ENCODE measurements around the gene EP400.

Gene EP400

DNA sequence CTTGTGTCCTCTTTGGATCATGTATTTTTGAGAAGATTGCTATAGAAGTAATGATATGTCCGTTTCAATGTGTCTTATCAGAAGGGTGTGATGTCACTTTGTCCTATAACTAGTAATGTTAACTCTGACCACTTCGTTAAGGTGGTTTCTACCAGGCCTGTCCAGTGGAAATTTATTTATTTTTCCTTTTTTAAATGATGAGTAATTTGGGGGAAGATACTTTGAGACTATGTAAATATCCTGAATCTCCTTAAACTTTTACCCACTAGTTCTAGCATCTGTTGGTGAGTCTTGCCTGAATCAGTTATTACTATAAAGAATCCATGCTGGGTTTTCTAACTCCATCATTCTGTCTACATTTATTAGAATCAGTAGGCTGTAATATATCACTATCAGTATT, 15.3 kb downstream of the EP400 start:
- DNase-seq (ENCODE audit: insufficient read length, low spot score) = no peak
- no peak for FAIRE-seq
- TF ChIP-seq, protein P1, sequence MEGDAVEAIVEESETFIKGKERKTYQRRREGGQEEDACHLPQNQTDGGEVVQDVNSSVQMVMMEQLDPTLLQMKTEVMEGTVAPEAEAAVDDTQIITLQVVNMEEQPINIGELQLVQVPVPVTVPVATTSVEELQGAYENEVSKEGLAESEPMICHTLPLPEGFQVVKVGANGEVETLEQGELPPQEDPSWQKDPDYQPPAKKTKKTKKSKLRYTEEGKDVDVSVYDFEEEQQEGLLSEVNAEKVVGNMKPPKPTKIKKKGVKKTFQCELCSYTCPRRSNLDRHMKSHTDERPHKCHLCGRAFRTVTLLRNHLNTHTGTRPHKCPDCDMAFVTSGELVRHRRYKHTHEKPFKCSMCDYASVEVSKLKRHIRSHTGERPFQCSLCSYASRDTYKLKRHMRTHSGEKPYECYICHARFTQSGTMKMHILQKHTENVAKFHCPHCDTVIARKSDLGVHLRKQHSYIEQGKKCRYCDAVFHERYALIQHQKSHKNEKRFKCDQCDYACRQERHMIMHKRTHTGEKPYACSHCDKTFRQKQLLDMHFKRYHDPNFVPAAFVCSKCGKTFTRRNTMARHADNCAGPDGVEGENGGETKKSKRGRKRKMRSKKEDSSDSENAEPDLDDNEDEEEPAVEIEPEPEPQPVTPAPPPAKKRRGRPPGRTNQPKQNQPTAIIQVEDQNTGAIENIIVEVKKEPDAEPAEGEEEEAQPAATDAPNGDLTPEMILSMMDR (IDR thresholded peaks at IDR 0.05; ENCODE audit: insufficient read depth, missing control alignments) = no peak

DNA sequence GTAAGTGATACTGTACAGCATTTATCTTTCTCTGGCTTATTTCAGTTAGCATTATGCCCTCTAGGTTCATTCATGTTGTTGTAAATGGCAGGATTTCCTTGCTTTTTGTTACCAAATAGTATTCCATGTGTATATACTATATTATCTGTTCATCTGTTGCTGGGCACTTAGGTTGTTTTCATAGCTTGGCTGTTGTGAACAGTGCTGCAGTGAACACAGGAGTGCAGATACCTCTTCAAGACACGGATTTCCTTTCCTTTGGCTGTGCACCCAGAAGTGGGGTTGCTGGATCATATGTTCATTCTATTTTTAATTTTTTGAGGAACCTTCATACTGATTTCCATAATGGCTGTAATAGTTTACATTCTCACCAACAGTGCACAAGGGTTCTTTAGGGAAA, 21.5 kb downstream of the EP400 start:
- no peak for DNase-seq (ENCODE audit: insufficient read length, low spot score)
- no peak for FAIRE-seq
- TF ChIP-seq, protein P1 (IDR thresholded peaks at IDR 0.05; ENCODE audit: insufficient read depth, missing control alignments) = no peak

DNA sequence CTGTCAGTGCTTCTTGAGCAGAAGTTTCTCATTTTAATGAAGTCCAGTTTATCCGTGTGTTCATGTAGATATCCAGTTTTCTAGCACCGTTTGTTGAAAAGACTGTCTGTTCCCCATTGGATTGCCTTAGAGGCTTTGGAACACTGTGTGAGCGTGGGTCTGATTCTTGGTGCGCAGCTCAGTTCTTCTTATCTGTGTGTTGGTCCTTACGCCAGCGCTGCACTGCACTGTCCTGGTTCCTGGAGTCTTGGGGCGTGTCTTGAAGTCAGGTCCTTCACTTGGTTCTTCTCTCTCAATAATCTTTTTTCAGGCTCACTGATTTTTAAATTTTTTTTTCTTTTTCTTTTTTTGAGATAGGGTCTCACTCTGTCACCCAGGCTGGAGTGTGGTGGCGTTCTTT, 25.5 kb downstream of the EP400 start:
- DNase-seq (ENCODE audit: insufficient read length, low spot score) (no peak), FAIRE-seq (no peak)
- TF ChIP-seq, protein P1 (IDR thresholded peaks at IDR 0.05; ENCODE audit: insufficient read depth, missing control alignments) = no peak

DNA sequence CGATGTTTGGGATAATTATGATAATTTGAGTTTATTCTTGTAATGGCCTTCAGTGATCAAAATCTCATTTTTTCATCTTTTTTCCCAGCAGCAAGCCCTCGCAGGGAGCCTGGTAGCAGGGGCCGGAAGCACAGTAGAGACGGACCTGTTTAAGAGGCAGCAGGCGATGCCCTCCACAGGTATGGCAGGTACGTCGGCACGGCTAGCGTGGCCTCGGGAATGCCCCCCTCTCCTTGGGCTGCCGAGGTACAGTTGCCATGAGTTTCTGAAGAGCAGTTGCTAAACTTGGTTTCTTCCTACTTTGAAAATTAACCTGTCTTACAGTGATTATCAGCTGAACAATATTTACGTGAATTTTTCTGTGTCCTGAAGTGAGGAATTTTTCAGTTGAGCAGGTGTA, 29.9 kb downstream of the EP400 start:
- FAIRE-seq = no peak
- TF ChIP-seq, protein P1 (IDR thresholded peaks at IDR 0.05; ENCODE audit: insufficient read depth, missing control alignments) = no peak

DNA sequence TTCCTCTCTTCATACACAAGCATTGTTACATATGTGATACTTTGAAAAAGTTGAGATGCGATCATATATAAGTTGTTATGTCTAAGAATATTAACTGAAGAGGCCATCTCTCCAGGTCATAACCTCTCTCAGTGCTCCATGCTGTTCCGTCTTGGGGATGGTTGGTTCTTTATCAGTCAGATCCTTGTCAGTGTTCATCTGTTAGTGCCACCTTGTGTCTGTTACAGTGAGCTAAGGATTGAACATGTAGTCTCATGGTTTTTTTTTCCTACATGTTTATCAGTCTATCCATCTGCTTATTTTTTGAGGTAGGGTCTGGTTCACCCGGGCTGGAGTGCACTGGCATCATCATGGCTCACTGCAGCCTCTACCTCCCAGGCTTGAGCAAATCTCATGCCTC, 30.5 kb downstream of the EP400 start:
- TF ChIP-seq, protein P1 (IDR thresholded peaks at IDR 0.05; ENCODE audit: insufficient read depth, missing control alignments) = no peak
- FAIRE-seq (no peak), DNase-seq (ENCODE audit: insufficient read length, low spot score) (no peak)

More for the DNA sequence above, 29.9 kb downstream of the EP400 start:
- no peak for DNase-seq (ENCODE audit: insufficient read length, low spot score)

DNA sequence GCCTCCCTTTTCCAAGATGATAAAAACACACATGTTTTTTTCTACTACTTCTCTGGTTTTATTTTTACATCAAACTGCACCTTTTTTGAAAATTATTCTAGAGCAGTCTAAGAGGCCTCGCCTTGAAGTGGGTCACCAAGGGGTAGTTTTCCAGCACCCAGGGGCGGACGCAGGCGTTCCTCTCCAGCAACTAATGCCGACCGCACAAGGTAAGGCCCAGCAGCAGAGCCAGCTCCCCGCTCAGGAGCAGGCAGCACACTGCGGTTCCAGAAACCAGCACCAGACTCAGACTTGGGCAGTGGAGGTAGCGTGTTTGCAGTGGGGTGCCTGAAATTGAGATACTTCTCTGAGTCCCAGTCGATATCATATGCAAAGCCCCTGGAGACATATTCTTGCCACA, 31.6 kb downstream of the EP400 start:
- TF ChIP-seq, protein P1 (IDR thresholded peaks at IDR 0.05; ENCODE audit: insufficient read depth, missing control alignments) = no peak
- FAIRE-seq = no peak
- no peak for DNase-seq (ENCODE audit: insufficient read length, low spot score)

DNA sequence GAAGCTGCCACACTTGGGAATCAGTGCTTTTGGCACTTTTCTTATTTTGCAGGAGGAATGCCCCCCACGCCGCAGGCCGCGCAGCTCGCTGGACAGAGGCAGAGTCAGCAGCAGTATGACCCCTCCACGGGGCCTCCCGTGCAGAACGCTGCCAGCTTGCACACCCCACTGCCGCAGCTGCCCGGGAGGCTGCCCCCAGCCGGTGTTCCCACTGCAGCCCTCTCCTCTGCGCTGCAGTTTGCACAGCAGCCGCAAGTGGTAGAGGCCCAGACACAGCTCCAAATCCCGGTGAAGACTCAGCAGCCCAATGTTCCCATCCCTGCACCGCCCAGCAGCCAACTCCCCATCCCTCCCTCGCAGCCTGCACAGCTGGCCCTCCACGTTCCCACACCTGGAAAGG, 32.3 kb downstream of the EP400 start:
- TF ChIP-seq, protein P1 (IDR thresholded peaks at IDR 0.05; ENCODE audit: insufficient read depth, missing control alignments) = no peak
- DNase-seq (ENCODE audit: insufficient read length, low spot score) (no peak), FAIRE-seq (no peak)
